Liver (tissue), 9 donors: ENCODE results near the gene WDR76. TPM values are rescaled to one million over a fixed set of nuclear protein-coding genes. Genes with fewer than 3 reads are reported as not detected.

Experiments
- DNase-seq: peaks from one replicate; pipeline ENCODE4 v3.0.0-alpha.2; 2017; ENCODE audit warnings: low spot score
- H3K27ac ChIP-seq, 2 donors: one replicate each; pipeline ENCODE4 v1.7.0; 2013; ENCODE audit warnings: inconsistent platforms in 2 of 2, low read length in 2 of 2, control low read depth in 1 of 2, low read depth in 1 of 2, mild to moderate bottlenecking in 1 of 2
- H3K27me3 ChIP-seq, 4 donors: one replicate each; pipeline versions ENCODE4 v1.6.1 to v1.7.0; 2013; ENCODE audit warnings: low read length in 3 of 4, inconsistent platforms in 1 of 4, mild to moderate bottlenecking in 1 of 4, moderate library complexity in 1 of 4; ENCODE audit not compliant: control insufficient read depth in 4 of 4, insufficient read depth in 4 of 4
- H3K36me3 ChIP-seq, 4 donors: one replicate each; pipeline versions ENCODE4 v1.6.1 to v1.7.0; 2013; ENCODE audit warnings: low read length in 3 of 4, mild to moderate bottlenecking in 3 of 4, low read depth in 1 of 4, moderate library complexity in 1 of 4; ENCODE audit not compliant: control insufficient read depth in 4 of 4, insufficient read depth in 3 of 4
- H3K4me1 ChIP-seq, 4 donors: one replicate each; pipeline versions ENCODE4 v1.6.1 to v1.7.0; 2013; ENCODE audit warnings: low read length in 3 of 4, mild to moderate bottlenecking in 3 of 4, moderate library complexity in 1 of 4; ENCODE audit not compliant: control insufficient read depth in 4 of 4, insufficient read depth in 4 of 4
- H3K4me3 ChIP-seq, 3 donors: one replicate each; pipeline versions ENCODE4 v1.6.1 to v1.7.0; 2013; ENCODE audit warnings: low read length in 3 of 3, control low read depth in 1 of 3, low read depth in 1 of 3, mild to moderate bottlenecking in 1 of 3
- H3K9ac ChIP-seq, 2 donors: one replicate each; pipeline ENCODE4 v1.7.0; 2013; ENCODE audit warnings: low read length in 2 of 2, mild to moderate bottlenecking in 2 of 2, moderate library complexity in 2 of 2, control low read depth in 1 of 2, low read depth in 1 of 2
- H3K9me3 ChIP-seq, 4 donors: one replicate each; pipeline versions ENCODE4 v1.6.1 to v1.7.0; 2013; ENCODE audit warnings: low read length in 3 of 4; ENCODE audit not compliant: control insufficient read depth in 4 of 4
- ATF3 ChIP-seq: IDR thresholded peaks from 2 replicates; pipeline ENCODE4 v1.6.1; 2016; ENCODE audit warnings: antibody characterized with exemption
- CTCF ChIP-seq: fragments of 150-350 bp; IDR thresholded peaks from 2 replicates; pipeline ENCODE4 v1.5.1; 2017; ENCODE audit warnings: improper control_type of control experiment, low read depth, low read length; ENCODE audit not compliant: missing input control
- EGR1 ChIP-seq, 2 donors: IDR thresholded peaks; 2 replicates each; pipeline ENCODE4 v1.6.1; 2016 to 2018; ENCODE audit warnings: antibody characterized with exemption in 2 of 2, low read depth in 2 of 2
- FOXA1 ChIP-seq: IDR thresholded peaks from 2 replicates; pipeline ENCODE4 v1.6.1; 2016; ENCODE audit warnings: antibody characterized with exemption
- FOXA2 ChIP-seq: IDR thresholded peaks from 2 replicates; pipeline ENCODE4 v1.6.1; 2016; ENCODE audit warnings: antibody characterized with exemption
- GABPA ChIP-seq, 2 donors: IDR thresholded peaks in 1 of 2; conservative IDR thresholded peaks in 1 of 2; 2 replicates each; pipeline ENCODE4 v1.6.1; 2016; ENCODE audit warnings: antibody characterized with exemption in 2 of 2, mild to moderate bottlenecking in 1 of 2, moderate library complexity in 1 of 2
- HNF4A ChIP-seq, 2 donors: conservative IDR thresholded peaks; 2 replicates each; pipeline ENCODE4 v1.6.1; 2016; ENCODE audit warnings: antibody characterized with exemption in 2 of 2, mild to moderate bottlenecking in 2 of 2
- HNF4G ChIP-seq: IDR thresholded peaks from 2 replicates; pipeline ENCODE4 v1.6.1; 2016; ENCODE audit warnings: antibody characterized with exemption
- JUND ChIP-seq, 2 donors: IDR thresholded peaks; 2 replicates each; pipeline ENCODE4 v1.6.1; 2016; ENCODE audit warnings: antibody characterized with exemption in 2 of 2
- MAX ChIP-seq: IDR thresholded peaks from 2 replicates; pipeline ENCODE4 v1.6.1; 2016; ENCODE audit warnings: antibody characterized with exemption
- NR2F2 ChIP-seq: IDR thresholded peaks from 2 replicates; pipeline ENCODE4 v1.6.1; 2016; ENCODE audit warnings: antibody characterized with exemption
- RAD21 ChIP-seq, 2 donors: IDR thresholded peaks; 2 replicates each; pipeline ENCODE4 v1.6.1; 2016; ENCODE audit warnings: antibody characterized with exemption in 2 of 2, mild to moderate bottlenecking in 2 of 2
- REST ChIP-seq: IDR thresholded peaks from 2 replicates; pipeline ENCODE4 v1.6.1; 2016; ENCODE audit warnings: antibody characterized with exemption, mild to moderate bottlenecking
- RXRA ChIP-seq, 2 donors: IDR thresholded peaks; 2 replicates each; pipeline ENCODE4 v1.6.1; 2017 to 2018; ENCODE audit warnings: antibody characterized with exemption in 2 of 2, mild to moderate bottlenecking in 1 of 2
- SP1 ChIP-seq: IDR thresholded peaks from 2 replicates; pipeline ENCODE4 v1.6.1; 2018; ENCODE audit warnings: antibody characterized with exemption, mild to moderate bottlenecking
- TAF1 ChIP-seq: conservative IDR thresholded peaks from 2 replicates; pipeline ENCODE4 v1.6.1; 2016; ENCODE audit warnings: antibody characterized with exemption, mild to moderate bottlenecking
- YY1 ChIP-seq: IDR thresholded peaks from 2 replicates; pipeline ENCODE4 v1.6.1; 2016; ENCODE audit warnings: antibody characterized with exemption, mild to moderate bottlenecking
- ZBTB33 ChIP-seq: IDR thresholded peaks from 2 replicates; pipeline ENCODE4 v1.6.1; 2016; ENCODE audit warnings: antibody characterized with exemption
- WGBS: extraction: QIAGEN DNeasy Blood & Tissue Kit; methylation state at CpG from one replicate; pipeline ENCODE4 v1.1.7; 2013; 5-methylcytosine and 5-hydroxymethylcytosine counted together
- polyA plus RNA-seq, 2 donors: library from polyadenylated mRNA; stranded (reverse) in 1 of 2; unstranded in 1 of 2; fragments of 200-250 nt in 1 of 2; fragments of >200 nt in 1 of 2; fragmentation: Nextera tagmentation in 1 of 2; extraction: Ambion mirVana in 1 of 2; gene quantifications; one replicate each; pipeline versions ENCODE4 v1.2.1 to v1.2.3, GENCODE V29; 2013 to 2015
- total RNA-seq, 2 donors: library from RNA; depleted of rRNA; stranded (reverse); fragments of >200 nt; gene quantifications; one replicate each; pipeline ENCODE4 v1.2.3, GENCODE V29; 2014
- donor health status: healthy.
- donor health status: healthy.
- donor health status: healthy.
- donor health status: healthy.
- donor health status: healthy.

The WDR76 gene
- total and polyA plus RNA-seq, 4 donors, result 0.44 to 17.4 (median 0.81) TPM

- no peak for TF ChIP-seq HNF4A (conservative IDR thresholded peaks at IDR 0.05)
Measured at GRCh38 chr15:43900996-43901395, 74.2 kb downstream of the WDR76 start (continued).

- Histone ChIP-seq H3K9me3 (no peaks in the 10 kb centered on the region), H3K27me3 (no peaks in the 10 kb centered on the region), H3K4me1 (no peaks in the 10 kb centered on the region), H3K9ac (no peak overlapping the region), H3K27ac (no peak overlapping the region), H3K4me3 (no peak overlapping the region), H3K36me3 (no peaks in the 10 kb centered on the region)
- 93% methylated on average over 10 of the region's 10 CpGs for WGBS
- DNase-seq, result no peak
- TF ChIP-seq TAF1, result no peak
- TF ChIP-seq GABPA (IDR thresholded peaks at IDR 0.05 in 1 of 2, conservative IDR thresholded peaks at IDR 0.05 in 1 of 2), result no peak
- TF ChIP-seq REST, result no peak
- no peak for TF ChIP-seq CTCF
- TF ChIP-seq ATF3, result no peak
- TF ChIP-seq FOXA2, result no peak
- no peak for TF ChIP-seq YY1
- TF ChIP-seq HNF4G, result no peak
- no peak for TF ChIP-seq FOXA1
- TF ChIP-seq ZBTB33, result no peak
- no peak for TF ChIP-seq MAX
- TF ChIP-seq RXRA (IDR thresholded peaks at IDR 0.05), result no peak
- no peak for TF ChIP-seq RAD21 (IDR thresholded peaks at IDR 0.05)
- TF ChIP-seq SP1, result no peak
- TF ChIP-seq EGR1 (IDR thresholded peaks at IDR 0.05; ENCODE audit: low read depth in 2 of 2), result no peak
- no peak for TF ChIP-seq HNF4A (conservative IDR thresholded peaks at IDR 0.05)
- TF ChIP-seq NR2F2, result no peak
- no peak for TF ChIP-seq JUND (IDR thresholded peaks at IDR 0.05)
Measured at GRCh38 chr15:43901495-43901894, 74.7 kb downstream of the WDR76 start.
